Gastrocnemius medialis (tissue), 4 donors: ENCODE data around the gene BPIFB1. TPM values are rescaled to one million over a fixed set of nuclear protein-coding genes. Genes with fewer than 3 reads are reported as not detected.

Experiments used
- ATAC-seq, 2 donors: fragments of 150-250 bp; one replicate each; pipeline ENCODE4 v1.9.1; 2016
- DNase-seq, 2 donors: peaks; one replicate each; pipeline ENCODE4 v3.0.0-alpha.2; 2019
- H3K27ac ChIP-seq, 4 donors: fragments of 200-600 bp; sonication (generic); 1 replicate in 1 of 4; 2 replicates in 3 of 4; pipeline ENCODE4 v1.5.1; 2016 to 2018; ENCODE audit warnings: mild to moderate bottlenecking in 2 of 4, moderate library complexity in 1 of 4
- H3K27me3 ChIP-seq, 3 donors: fragments of 200-600 bp; sonication (generic) in 2 of 3; 1 replicate in 1 of 3; 2 replicates in 2 of 3; pipeline versions ENCODE4 v1.5.1 to v1.6.0; 2016 to 2019; ENCODE audit warnings: mild to moderate bottlenecking in 1 of 3, moderate library complexity in 1 of 3
- H3K36me3 ChIP-seq, 2 donors: fragments of 200-600 bp; sonication (generic) in 1 of 2; one replicate each; pipeline ENCODE4 v1.5.1; 2017 to 2018
- H3K4me1 ChIP-seq, 2 donors: fragments of 200-600 bp; sonication (generic) in 1 of 2; one replicate each; pipeline ENCODE4 v1.5.1; 2016 to 2017; ENCODE audit warnings: mild to moderate bottlenecking in 2 of 2
- H3K4me3 ChIP-seq, 4 donors: fragments of 200-600 bp; sonication (generic) in 3 of 4; 1 replicate in 1 of 4; 2 replicates in 3 of 4; pipeline ENCODE4 v1.5.1; 2016 to 2019; ENCODE audit warnings: mild to moderate bottlenecking in 2 of 4
- H3K9me3 ChIP-seq, 3 donors: fragments of 200-600 bp; sonication (generic) in 2 of 3; 1 replicate in 1 of 3; 2 replicates in 2 of 3; pipeline ENCODE4 v1.5.1; 2016 to 2019
- CTCF ChIP-seq, 5 experiments: fragments of 450-650 bp in 3 of 5; fragments of 200-600 bp in 2 of 5; sonication (generic) in 2 of 5; IDR thresholded peaks in 4 of 5; conservative IDR thresholded peaks in 1 of 5; 1 replicate in 4 of 5; 2 replicates in 1 of 5; pipeline ENCODE4 v1.5.1; 2016 to 2019; ENCODE audit warnings: antibody characterized with exemption in 5 of 5, mild to moderate bottlenecking in 3 of 5, moderate library complexity in 3 of 5
- POLR2A ChIP-seq, 2 donors: fragments of 450-650 bp; IDR thresholded peaks; one replicate each; pipeline ENCODE4 v1.6.1; 2017; ENCODE audit warnings: antibody characterized with exemption in 2 of 2, mild to moderate bottlenecking in 2 of 2, moderate library complexity in 2 of 2
- in situ Hi-C, 4 donors: fragments of 200-750 bp; cut with MboI; loops; one replicate each; pipeline versions ENCODE4 v1.15.0 to v1.8.0; 2017; ENCODE audit warnings: low sequenced_read_pairs in 4 of 4
- intact Hi-C: fragments of 100-400 bp; cut with DNase I; formaldehyde crosslinking; loops from one replicate; pipeline ENCODE4 v1.15.1; 2023; ENCODE audit warnings: low total_unique reads
- total RNA-seq, 4 donors: library from RNA; depleted of rRNA; stranded (reverse); fragments of >200 nt; gene quantifications; one replicate each; pipeline versions ENCODE4 v1.1.0 to v1.2.3, GENCODE V29; 2016

The BPIFB1 gene
- total RNA-seq, 4 donors from 2014 or later: not detected

DNA sequence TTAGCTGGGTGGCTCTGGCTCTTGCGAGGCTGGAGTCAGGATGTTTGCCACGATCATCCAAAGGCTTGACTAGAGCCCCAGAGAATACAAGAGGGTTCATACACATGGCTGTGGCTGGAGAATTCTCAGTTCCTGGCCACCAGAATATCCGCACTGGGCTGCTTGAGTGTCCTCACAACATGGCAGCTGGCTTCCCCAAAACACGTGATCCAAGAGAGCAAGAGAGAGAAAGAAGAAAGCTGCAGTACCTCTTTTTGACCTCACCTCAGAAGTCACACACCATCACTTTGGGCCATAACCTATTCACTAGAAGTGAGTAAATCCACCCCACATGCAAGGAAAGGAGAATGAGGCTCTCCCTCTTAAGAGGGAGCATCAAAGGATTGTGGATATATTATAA lies 21.5 kb upstream of the BPIFB1 start:
- no peak for TF ChIP-seq POLR2A (IDR thresholded peaks at IDR 0.05)
- no peak for TF ChIP-seq CTCF (IDR thresholded peaks at IDR 0.05 in 4 of 5, conservative IDR thresholded peaks at IDR 0.05 in 1 of 5)
- peaks cover 0 to 6% (median 5%) of the 10 kb centered on the region in 3 donors for H3K27me3 ChIP-seq

DNA sequence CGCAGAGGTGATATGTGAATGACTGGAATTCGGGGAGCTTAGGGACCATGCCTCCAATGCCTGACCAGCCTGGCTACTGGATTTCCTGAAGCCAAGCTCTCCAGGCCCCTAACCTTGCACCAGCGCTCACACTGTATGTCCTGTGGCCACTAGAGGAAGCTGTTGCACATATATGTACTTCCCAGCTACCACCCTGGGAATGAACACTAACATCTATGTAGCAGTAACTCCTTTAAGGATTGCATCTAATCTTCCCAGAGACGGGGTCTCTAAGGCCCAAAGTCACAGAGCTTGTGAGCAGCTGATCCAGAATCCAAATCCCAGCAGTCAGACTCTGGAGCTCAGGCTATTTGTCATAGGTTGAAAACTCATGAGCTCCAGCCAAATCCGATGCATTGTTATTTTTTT lies 20.4 kb upstream of the BPIFB1 start:
- H3K27me3 ChIP-seq: peaks cover 0 to 9% (median 5%) of the 10 kb centered on the region in 3 donors
- in situ Hi-C loops (no loop called here), intact Hi-C loops (no loop called here)
- DNase-seq (no peak), ATAC-seq (no peak)
- H3K4me3 ChIP-seq: no peak overlapping the region
- TF ChIP-seq CTCF (IDR thresholded peaks at IDR 0.05 in 4 of 5, conservative IDR thresholded peaks at IDR 0.05 in 1 of 5) (no peak), POLR2A (IDR thresholded peaks at IDR 0.05) (no peak)
- H3K4me1 ChIP-seq: no peaks in the 10 kb centered on the region
- H3K9me3 ChIP-seq: no peaks in the 10 kb centered on the region
- H3K36me3 ChIP-seq: no peaks in the 10 kb centered on the region
- H3K27ac ChIP-seq: no peak overlapping the region

More for the DNA sequence above, 21.5 kb upstream of the BPIFB1 start:
- H3K36me3 ChIP-seq: no peaks in the 10 kb centered on the region
- no peaks in the 10 kb centered on the region for H3K9me3 ChIP-seq
- no peak for DNase-seq
- in situ Hi-C loops (no loop called here), intact Hi-C loops (no loop called here)
- H3K27ac ChIP-seq: no peak overlapping the region
- no peak for ATAC-seq
- H3K4me3 ChIP-seq: no peak overlapping the region
- H3K4me1 ChIP-seq: no peaks in the 10 kb centered on the region

- no peak overlapping the region for H3K27ac ChIP-seq
- no peaks in the 10 kb centered on the region for H3K9me3 ChIP-seq
- H3K4me1 ChIP-seq: no peaks in the 10 kb centered on the region
- no peak for DNase-seq
- no peak for ATAC-seq
- no peak overlapping the region for H3K4me3 ChIP-seq
- H3K36me3 ChIP-seq: no peaks in the 10 kb centered on the region
- intact Hi-C loops: no loop called here
- TF ChIP-seq POLR2A (IDR thresholded peaks at IDR 0.05): no peak
- no peak for TF ChIP-seq CTCF (IDR thresholded peaks at IDR 0.05 in 4 of 5, conservative IDR thresholded peaks at IDR 0.05 in 1 of 5)
- peaks cover 0 to 13% (median 5%) of the 10 kb centered on the region in 3 donors for H3K27me3 ChIP-seq
- in situ Hi-C loops: no loop called here
These were observed 19.2 kb upstream of the BPIFB1 start for GRCh38 chr20:33263784-33264183.

GRCh38 chr20:33267701-33268100 lies 15.3 kb upstream of the BPIFB1 start:
- in situ Hi-C loops: no loop called here
- no peak for TF ChIP-seq POLR2A (IDR thresholded peaks at IDR 0.05)
- no peak for TF ChIP-seq CTCF (IDR thresholded peaks at IDR 0.05 in 4 of 5, conservative IDR thresholded peaks at IDR 0.05 in 1 of 5)
- Histone ChIP-seq H3K36me3 (no peaks in the 10 kb centered on the region), H3K27me3 (peaks cover 0 to 6% (median 0%) of the 10 kb centered on the region in 3 donors), H3K4me3 (no peak overlapping the region), H3K9me3 (no peaks in the 10 kb centered on the region), H3K27ac (no peak overlapping the region), H3K4me1 (no peaks in the 10 kb centered on the region)
- DNase-seq: no peak
- ATAC-seq: no peak
- intact Hi-C loops: no loop called here
